Left ventricle myocardium inferior (tissue), 1 donor: ENCODE results near the gene SLAMF6. TPM values are rescaled to one million over a fixed set of nuclear protein-coding genes. Genes with fewer than 3 reads are reported as not detected.
"Not testable (repeated sequence)": the region's sequence is repeated elsewhere in the genome, so short reads cannot be mapped to it uniquely, and the experiment has no call there.

Experiments
- DNase-seq: peaks from one replicate; pipeline ENCODE4 v3.0.0-alpha.2; 2020
- H3K27ac ChIP-seq: fragments of 200-600 bp; replicated peaks from 2 replicates; pipeline ENCODE4 v1.8.0; 2021
- H3K27me3 ChIP-seq: fragments of 200-600 bp; 2 replicates; pipeline ENCODE4 v1.8.0; 2021; ENCODE audit warnings: low read depth
- H3K36me3 ChIP-seq: fragments of 200-600 bp; 2 replicates; pipeline ENCODE4 v1.8.0; 2021
- H3K4me1 ChIP-seq: fragments of 200-600 bp; 2 replicates; pipeline ENCODE4 v1.8.0; 2021
- H3K4me3 ChIP-seq: fragments of 200-600 bp; 2 replicates; pipeline ENCODE4 v1.8.0; 2021; ENCODE audit warnings: mild to moderate bottlenecking, moderate library complexity
- H3K9me3 ChIP-seq: fragments of 200-600 bp; replicated peaks from 2 replicates; pipeline ENCODE4 v1.8.0; 2021
- intact Hi-C: fragments of 100-400 bp; cut with micrococcal nuclease; formaldehyde crosslinking; loops from one replicate; pipeline ENCODE4 v1.11.0; 2022
- total RNA-seq: library from RNA; stranded (reverse); fragmentation: NEBNext Ultra II Directional; extraction: Animal tissue kit (Norgen Biotek cat#: 25700); gene quantifications from one replicate; pipeline ENCODE4 v1.2.1, GENCODE V29; 2021
- TF ChIP-seq, protein P1 (sequence below): fragments of 200-600 bp; IDR thresholded peaks from 2 replicates; pipeline ENCODE4 v1.8.0; 2021; ENCODE audit warnings: antibody characterized with exemption, mild to moderate bottlenecking, borderline replicate concordance
- donor health status: DM: no; HTN: yes; CAD: no; lungs with severe emphysema.

Gene SLAMF6
- total RNA-seq, 1 donor from 2014 or later = 0.22 TPM

DNA sequence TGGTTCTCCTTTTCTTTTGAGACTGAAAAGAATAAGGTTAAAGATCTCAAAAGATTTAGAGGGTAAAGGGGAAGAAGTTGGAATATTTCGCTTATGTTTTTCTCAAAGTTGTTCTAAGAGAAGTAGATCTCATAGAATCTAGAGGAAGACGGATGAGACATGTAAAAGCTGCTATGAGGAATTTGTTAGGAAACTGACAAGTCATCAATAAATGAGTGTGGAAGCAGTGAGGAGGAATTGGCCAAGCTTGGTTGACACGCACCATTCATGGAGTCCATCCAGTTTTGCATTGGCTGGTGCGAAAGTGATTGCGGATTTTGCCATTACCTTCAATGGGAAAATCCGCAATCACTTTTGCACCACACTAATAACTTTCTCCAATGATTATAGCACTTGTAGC is 20.0 kb downstream of the SLAMF6 start:
- Histone ChIP-seq H3K9me3 (peaks cover 56% of the 10 kb centered on the region), H3K4me3 (no peak overlapping the region), H3K27me3 (peaks cover 6% of the 10 kb centered on the region), H3K27ac (no peak overlapping the region), H3K36me3 (no peaks in the 10 kb centered on the region), H3K4me1 (no peaks in the 10 kb centered on the region)
- intact Hi-C loops = no loop called here
- TF ChIP-seq, protein P1, sequence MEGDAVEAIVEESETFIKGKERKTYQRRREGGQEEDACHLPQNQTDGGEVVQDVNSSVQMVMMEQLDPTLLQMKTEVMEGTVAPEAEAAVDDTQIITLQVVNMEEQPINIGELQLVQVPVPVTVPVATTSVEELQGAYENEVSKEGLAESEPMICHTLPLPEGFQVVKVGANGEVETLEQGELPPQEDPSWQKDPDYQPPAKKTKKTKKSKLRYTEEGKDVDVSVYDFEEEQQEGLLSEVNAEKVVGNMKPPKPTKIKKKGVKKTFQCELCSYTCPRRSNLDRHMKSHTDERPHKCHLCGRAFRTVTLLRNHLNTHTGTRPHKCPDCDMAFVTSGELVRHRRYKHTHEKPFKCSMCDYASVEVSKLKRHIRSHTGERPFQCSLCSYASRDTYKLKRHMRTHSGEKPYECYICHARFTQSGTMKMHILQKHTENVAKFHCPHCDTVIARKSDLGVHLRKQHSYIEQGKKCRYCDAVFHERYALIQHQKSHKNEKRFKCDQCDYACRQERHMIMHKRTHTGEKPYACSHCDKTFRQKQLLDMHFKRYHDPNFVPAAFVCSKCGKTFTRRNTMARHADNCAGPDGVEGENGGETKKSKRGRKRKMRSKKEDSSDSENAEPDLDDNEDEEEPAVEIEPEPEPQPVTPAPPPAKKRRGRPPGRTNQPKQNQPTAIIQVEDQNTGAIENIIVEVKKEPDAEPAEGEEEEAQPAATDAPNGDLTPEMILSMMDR = no peak
- no peak for DNase-seq

DNA sequence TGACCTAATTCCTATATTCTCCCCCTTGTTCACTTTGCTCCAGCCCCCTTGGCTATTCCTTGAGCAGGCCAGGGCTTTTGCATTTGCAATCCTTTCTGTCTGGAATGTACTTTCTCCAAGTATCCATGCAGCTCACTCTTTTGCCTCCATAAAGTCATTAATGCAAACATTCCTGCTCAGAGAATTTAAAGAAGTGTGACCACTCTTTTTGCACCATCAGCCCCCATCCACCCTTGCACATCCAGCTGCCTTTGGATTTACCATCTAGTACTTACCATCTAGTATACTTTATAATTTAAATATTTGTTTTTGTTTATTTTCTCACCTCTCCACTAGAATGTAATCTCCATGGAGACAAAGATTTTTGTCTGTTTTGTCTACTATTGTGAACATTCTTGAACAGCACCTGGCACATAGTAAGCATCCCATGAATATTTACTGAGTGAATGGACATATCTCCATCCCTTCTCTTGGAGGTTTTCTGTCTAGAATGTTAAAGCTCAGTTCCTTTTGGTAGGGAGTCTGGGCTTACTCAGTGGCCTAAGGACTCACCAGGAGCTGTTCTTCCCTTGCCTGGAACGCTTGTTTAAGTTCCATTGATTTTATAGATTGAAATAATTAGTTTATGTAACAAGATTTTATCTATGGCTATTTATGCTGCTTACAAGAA is 22.6 kb downstream of the SLAMF6 start:
- intact Hi-C loops = no loop called here
- TF ChIP-seq, protein P1 = no peak
- no peak overlapping the region for H3K4me3 ChIP-seq

DNA sequence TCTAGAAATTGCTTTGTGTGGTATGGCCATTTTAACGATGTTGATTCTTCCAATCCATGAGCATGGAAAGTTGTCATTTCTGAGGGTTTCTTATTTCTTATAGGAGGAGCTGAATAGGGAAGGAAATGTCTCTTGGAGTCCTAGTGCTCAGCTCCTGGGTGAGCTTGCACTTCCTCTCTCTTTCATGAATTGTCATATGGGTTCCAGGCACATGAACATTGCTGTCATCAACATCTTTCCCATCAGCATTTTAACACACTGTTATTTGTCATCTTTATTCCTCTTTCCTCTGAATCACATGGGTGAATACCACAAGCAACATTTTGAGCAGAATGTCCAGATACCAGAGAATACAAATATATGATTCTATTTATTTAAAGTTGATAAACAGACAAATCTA is 23.4 kb downstream of the SLAMF6 start:
- H3K27ac ChIP-seq = no peak overlapping the region
- H3K27me3 ChIP-seq = peaks cover 11% of the 10 kb centered on the region
- no peak overlapping the region for H3K4me3 ChIP-seq
- no peaks in the 10 kb centered on the region for H3K36me3 ChIP-seq
- H3K9me3 ChIP-seq = peaks cover 22% of the 10 kb centered on the region
- intact Hi-C loops = no loop called here
- DNase-seq = no peak
- no peaks in the 10 kb centered on the region for H3K4me1 ChIP-seq
- TF ChIP-seq, protein P1 = no peak

More for the DNA sequence above, 22.6 kb downstream of the SLAMF6 start:
- H3K36me3 ChIP-seq = no peaks in the 10 kb centered on the region
- DNase-seq = no peak
- H3K4me1 ChIP-seq = no peaks in the 10 kb centered on the region
- H3K27ac ChIP-seq = no peak overlapping the region
- H3K27me3 ChIP-seq = peaks cover 8% of the 10 kb centered on the region
- peaks cover 30% of the 10 kb centered on the region for H3K9me3 ChIP-seq

DNA sequence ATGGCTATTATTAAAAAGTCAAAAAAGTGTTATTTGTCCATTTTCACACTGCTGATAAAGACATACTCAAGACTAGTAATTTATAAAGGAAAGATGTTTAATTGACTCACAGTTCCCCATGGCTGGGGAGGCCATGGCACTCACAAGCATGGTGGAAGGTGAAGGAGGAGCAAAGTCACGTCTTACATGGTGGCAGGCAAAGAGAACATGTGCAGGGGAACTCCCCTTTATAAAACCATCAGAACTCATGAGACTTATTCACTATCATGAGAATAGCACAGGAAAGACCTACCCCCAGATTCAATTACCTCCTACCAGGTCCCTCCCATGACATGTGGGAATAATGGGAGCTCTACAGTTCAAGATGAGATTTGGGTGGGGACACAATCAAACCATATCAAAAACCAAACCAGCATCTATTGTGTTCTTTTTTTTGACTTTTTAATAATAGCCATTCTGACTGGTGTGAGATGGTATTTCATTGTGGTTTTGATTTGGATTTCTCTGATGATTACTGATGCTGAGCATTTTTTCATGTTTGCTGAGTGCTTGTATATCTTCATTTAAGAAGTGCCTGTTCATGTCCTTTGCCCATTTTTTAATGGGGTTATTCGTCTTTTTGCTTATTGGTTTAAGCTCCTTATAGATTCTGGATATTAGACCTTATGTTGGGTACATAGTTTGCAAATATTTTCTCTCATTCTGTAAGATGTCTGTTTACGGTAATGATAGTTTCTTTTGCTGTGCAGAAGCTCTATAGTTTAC is 24.6 kb downstream of the SLAMF6 start:
- intact Hi-C loops, H3K27ac ChIP-seq, H3K36me3 ChIP-seq: not testable (repeated sequence)

DNA sequence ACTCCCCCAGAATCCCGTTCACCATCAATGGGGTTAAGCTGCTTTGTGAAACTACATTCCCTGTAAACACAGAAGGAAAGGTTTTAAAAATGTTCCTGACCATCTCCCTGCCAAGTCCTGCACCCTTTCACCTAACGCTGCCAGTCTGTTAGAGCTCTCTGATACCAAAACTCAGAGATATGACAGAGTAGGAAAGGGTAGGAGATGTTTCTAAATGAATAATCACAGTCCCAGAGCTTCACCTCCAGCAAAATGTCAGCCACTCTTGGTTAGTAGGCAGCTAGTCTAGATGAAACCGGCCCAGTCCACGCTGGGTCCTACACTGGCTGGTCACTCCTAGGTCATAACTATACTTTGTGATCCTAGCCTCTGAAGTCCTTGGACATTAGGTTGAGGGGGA is 26.7 kb downstream of the SLAMF6 start:
- H3K9me3 ChIP-seq = peaks cover 16% of the 10 kb centered on the region
- H3K27ac ChIP-seq = no peak overlapping the region
- H3K4me3 ChIP-seq = no peak overlapping the region
- intact Hi-C loops = no loop called here
- no peaks in the 10 kb centered on the region for H3K36me3 ChIP-seq
- H3K27me3 ChIP-seq = peaks cover 5% of the 10 kb centered on the region
- no peak for DNase-seq
- no peaks in the 10 kb centered on the region for H3K4me1 ChIP-seq
- TF ChIP-seq, protein P1 = no peak

More for the DNA sequence above, 24.6 kb downstream of the SLAMF6 start:
- Histone ChIP-seq H3K9me3 (peaks cover 16% of the 10 kb centered on the region), H3K27me3 (peaks cover 11% of the 10 kb centered on the region)
- DNase-seq, H3K4me3 ChIP-seq, H3K4me1 ChIP-seq: not testable (repeated sequence)

DNA sequence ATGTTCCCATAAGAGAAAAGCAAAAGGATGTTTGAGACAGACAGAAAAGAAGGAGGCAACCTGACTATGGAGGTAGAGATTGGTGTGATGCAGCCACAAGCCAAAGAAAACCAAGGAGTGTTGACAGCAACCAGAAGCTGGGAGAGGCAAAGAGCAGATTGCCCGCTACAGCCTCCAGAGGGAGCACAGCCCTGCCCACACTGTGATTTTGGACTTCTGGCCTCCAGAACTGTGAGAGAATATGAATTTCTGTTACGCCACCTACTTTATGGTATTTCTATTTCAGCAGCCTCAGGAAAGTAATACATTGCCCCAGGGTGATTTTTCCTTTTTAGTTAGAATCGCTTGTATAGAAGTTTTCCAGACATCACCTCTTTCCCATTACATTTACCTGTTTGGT is 28.4 kb downstream of the SLAMF6 start:
- Histone ChIP-seq H3K4me3 (no peak overlapping the region), H3K36me3 (no peaks in the 10 kb centered on the region), H3K27me3 (peaks cover 13% of the 10 kb centered on the region), H3K4me1 (no peaks in the 10 kb centered on the region), H3K27ac (no peak overlapping the region), H3K9me3 (peaks cover 14% of the 10 kb centered on the region)
- no peak for DNase-seq
- intact Hi-C loops = no loop called here
- TF ChIP-seq, protein P1 = no peak
